Astrocyte (in vitro differentiated cells and primary cell): ENCODE results near the gene SEPTIN1. TPM values are rescaled to one million over a fixed set of nuclear protein-coding genes. Genes with fewer than 3 reads are reported as not detected.
A peak's percentile ranks its signal among the peaks of the same experiment; 100 is the strongest.

Source experiments
- DNase-seq: peaks from one replicate; pipeline ENCODE4 v3.0.0-alpha.2; 2010; ENCODE audit warnings: low read depth
- FAIRE-seq: peaks from 2 replicates; lab custom pipeline; 2011; peaks lifted over from hg19 to GRCh38; lab: Jason Lieb, UNC
- H2AFZ ChIP-seq: 2 replicates; pipeline ENCODE4 v1.6.0; 2012; ENCODE audit warnings: low read depth, low read length, inconsistent platforms
- H3K27ac ChIP-seq: 2 replicates; pipeline ENCODE4 v1.5.1; 2011; ENCODE audit warnings: low read depth, low read length, inconsistent platforms
- H3K27me3 ChIP-seq: 2 replicates; pipeline ENCODE4 v1.6.0; 2011; ENCODE audit warnings: low read length, inconsistent platforms; ENCODE audit not compliant: insufficient read depth
- H3K36me3 ChIP-seq: 2 replicates; pipeline ENCODE4 v1.5.1; 2011; ENCODE audit warnings: low read length, inconsistent platforms; ENCODE audit not compliant: insufficient read depth
- H3K4me1 ChIP-seq: 2 replicates; pipeline ENCODE4 v1.5.1; 2011; ENCODE audit warnings: low read length, inconsistent platforms; ENCODE audit not compliant: insufficient read depth
- H3K4me2 ChIP-seq: 2 replicates; pipeline ENCODE4 v1.6.0; 2012; ENCODE audit warnings: low read length, inconsistent platforms
- H3K4me3 ChIP-seq: 2 replicates; pipeline ENCODE4 v1.5.1; 2011; ENCODE audit warnings: low read depth, mild to moderate bottlenecking, low read length, inconsistent platforms; ENCODE audit not compliant: insufficient read depth
- H3K79me2 ChIP-seq: 2 replicates; pipeline ENCODE4 v1.6.0; 2012; ENCODE audit warnings: mild to moderate bottlenecking, low read length, inconsistent platforms; ENCODE audit not compliant: insufficient read depth
- H3K9ac ChIP-seq: 2 replicates; pipeline ENCODE4 v1.6.0; 2012; ENCODE audit warnings: mild to moderate bottlenecking, low read length, inconsistent platforms
- H3K9me3 ChIP-seq: 2 replicates; pipeline ENCODE4 v1.5.1; 2012; ENCODE audit warnings: low read depth, mild to moderate bottlenecking, low read length, inconsistent platforms; ENCODE audit not compliant: insufficient read depth
- H4K20me1 ChIP-seq: 2 replicates; pipeline ENCODE4 v1.6.0; 2012; ENCODE audit warnings: low read length, inconsistent platforms; ENCODE audit not compliant: insufficient read depth
- H3K27ac Mint-ChIP-seq: one replicate; pipeline ENCODE4 v1.8.0; 2021; ENCODE audit warnings: mild to moderate bottlenecking, mixed read lengths; ENCODE audit not compliant: unreplicated experiment
- H3K27me3 Mint-ChIP-seq: one replicate; pipeline ENCODE4 v1.8.0; 2021; ENCODE audit warnings: low read depth, mixed read lengths; ENCODE audit not compliant: unreplicated experiment
- H3K36me3 Mint-ChIP-seq: one replicate; pipeline ENCODE4 v1.8.0; 2021; ENCODE audit warnings: low read depth, mixed read lengths; ENCODE audit not compliant: unreplicated experiment
- H3K4me1 Mint-ChIP-seq: one replicate; pipeline ENCODE4 v1.8.0; 2021; ENCODE audit warnings: low read depth, mixed read lengths; ENCODE audit not compliant: unreplicated experiment
- H3K4me3 Mint-ChIP-seq: one replicate; pipeline ENCODE4 v1.8.0; 2021; ENCODE audit warnings: mild to moderate bottlenecking, moderate library complexity, mixed read lengths; ENCODE audit not compliant: unreplicated experiment
- H3K9me3 Mint-ChIP-seq: one replicate; pipeline ENCODE4 v1.8.0; 2021; ENCODE audit warnings: mild to moderate bottlenecking, mixed read lengths; ENCODE audit not compliant: unreplicated experiment
- EZH2 ChIP-seq: IDR thresholded peaks from 2 replicates; pipeline ENCODE4 v1.6.1; 2012; ENCODE audit warnings: mild to moderate bottlenecking, low read length, inconsistent platforms; ENCODE audit not compliant: insufficient read depth
- total RNA-seq: library from RNA; stranded (reverse); gene quantifications from 2 replicates; pipeline ENCODE4 v1.2.1, GENCODE V29; 2021
- TF ChIP-seq, protein P1 (sequence below): IDR thresholded peaks from 2 replicates; pipeline ENCODE4 v1.5.1; 2011; ENCODE audit warnings: low read depth, mild to moderate bottlenecking, inconsistent platforms, low read length, moderate library complexity; ENCODE audit not compliant: insufficient read depth

SEPTIN1 gene
- total RNA-seq, 1 donor from 2014 or later: 0.48 TPM

DNA sequence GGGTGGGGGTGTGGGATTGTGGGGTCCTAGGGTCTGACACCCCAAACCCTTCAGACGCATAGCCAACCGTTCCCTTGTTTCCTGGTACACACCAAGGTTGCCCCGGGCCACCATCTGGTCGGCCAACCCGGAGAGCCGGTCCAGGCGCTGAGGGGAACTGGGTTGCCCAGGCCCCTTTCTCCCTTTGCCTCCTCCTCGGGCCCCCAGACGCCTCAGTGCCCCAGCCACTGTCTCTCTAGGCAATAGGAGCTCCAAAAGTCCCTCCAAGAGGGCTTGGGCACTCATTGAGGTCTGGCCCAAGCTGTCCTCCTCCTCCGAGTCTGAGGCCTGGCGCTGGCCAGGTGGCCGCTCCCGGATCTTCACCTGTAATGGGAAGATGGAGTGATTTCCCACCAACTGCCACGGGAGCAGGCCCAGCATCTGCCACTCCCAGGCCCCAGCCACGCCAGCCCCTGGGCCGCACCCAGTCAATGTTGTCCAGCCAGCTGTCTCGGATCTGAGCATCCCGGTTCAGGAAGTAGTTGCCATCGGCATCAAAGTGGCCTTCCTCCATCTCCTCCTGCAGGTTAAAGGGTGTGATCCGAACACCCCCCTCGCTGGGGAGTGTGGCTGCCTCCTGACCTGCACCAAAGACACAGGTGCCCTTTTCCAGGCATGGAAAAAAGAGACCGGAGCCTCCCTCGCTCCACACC is 28.8 kb downstream of the SEPTIN1 start:
- Mint-ChIP-seq H3K4me3 (peak overlapping the region; percentile 95), H3K27ac (peak overlapping the region; percentile 55)
- peak overlapping the region; percentile 96 for H3K9ac ChIP-seq

DNA sequence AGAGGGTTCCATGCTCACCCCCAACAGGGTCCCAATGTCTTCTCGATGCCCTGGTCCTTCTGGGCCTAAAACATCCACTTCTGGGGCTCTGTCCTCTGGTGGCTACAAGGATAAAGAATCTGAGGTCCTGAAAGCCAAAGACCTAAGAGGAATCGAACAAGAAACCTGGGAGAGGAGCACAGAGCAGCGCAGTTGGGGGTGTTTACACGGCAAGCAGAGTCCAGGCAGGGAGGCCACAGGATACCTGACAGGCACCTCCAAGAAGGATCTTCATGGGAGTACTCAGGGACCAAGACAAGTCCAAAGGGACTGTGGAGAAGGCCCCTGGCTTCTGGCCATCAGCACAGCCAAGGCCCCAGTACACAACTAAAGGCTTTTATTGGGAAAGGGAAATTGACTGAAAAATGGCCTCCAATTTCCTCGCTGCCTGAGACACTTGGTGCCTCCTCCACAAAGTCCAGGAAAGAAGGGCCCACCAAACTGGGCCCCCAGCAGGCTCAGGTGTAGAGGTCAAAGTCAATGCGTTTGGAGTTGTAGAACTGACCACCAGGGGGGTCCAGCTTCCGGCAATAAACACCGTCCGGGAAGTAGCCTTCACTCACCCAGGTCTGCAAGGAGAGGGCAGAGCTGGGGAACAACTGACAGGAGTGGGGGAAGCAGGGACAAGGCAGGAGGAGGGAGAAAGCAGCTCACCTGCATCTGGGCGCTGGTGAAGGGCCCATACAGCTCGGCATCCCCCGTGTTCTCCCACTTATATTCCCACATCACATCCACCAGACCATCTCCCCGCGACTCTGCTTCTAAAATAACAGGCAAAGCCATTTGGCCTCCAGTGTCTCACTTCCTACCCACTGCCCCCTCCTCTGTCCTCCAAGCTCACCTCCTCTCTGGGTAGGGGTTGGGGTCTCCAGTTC is 29.6 kb downstream of the SEPTIN1 start:
- TF ChIP-seq, protein P1, sequence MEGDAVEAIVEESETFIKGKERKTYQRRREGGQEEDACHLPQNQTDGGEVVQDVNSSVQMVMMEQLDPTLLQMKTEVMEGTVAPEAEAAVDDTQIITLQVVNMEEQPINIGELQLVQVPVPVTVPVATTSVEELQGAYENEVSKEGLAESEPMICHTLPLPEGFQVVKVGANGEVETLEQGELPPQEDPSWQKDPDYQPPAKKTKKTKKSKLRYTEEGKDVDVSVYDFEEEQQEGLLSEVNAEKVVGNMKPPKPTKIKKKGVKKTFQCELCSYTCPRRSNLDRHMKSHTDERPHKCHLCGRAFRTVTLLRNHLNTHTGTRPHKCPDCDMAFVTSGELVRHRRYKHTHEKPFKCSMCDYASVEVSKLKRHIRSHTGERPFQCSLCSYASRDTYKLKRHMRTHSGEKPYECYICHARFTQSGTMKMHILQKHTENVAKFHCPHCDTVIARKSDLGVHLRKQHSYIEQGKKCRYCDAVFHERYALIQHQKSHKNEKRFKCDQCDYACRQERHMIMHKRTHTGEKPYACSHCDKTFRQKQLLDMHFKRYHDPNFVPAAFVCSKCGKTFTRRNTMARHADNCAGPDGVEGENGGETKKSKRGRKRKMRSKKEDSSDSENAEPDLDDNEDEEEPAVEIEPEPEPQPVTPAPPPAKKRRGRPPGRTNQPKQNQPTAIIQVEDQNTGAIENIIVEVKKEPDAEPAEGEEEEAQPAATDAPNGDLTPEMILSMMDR: peak; percentile 12
- no peak for TF ChIP-seq EZH2
- FAIRE-seq: no peak
- H3K4me3 Mint-ChIP-seq: peak overlapping the region; percentile 60
- no peak overlapping the region for H2AFZ ChIP-seq
- no peak for DNase-seq
- no peaks in the 10 kb centered on the region for H3K27me3 ChIP-seq
- H3K4me1 ChIP-seq: peaks cover 23% of the 10 kb centered on the region
- peak overlapping the region; percentile 69 for H3K27ac ChIP-seq
- H3K36me3 ChIP-seq: peaks cover 20% of the 10 kb centered on the region
- peaks cover 20% of the 10 kb centered on the region for H3K36me3 Mint-ChIP-seq
- no peaks in the 10 kb centered on the region for H3K9me3 ChIP-seq
- peaks cover 35% of the 10 kb centered on the region for H4K20me1 ChIP-seq
- H3K4me2 ChIP-seq: peak overlapping the region; percentile 48
- no peak overlapping the region for H3K4me3 ChIP-seq
- H3K9ac ChIP-seq: peak overlapping the region; percentile 47
- H3K9me3 Mint-ChIP-seq: no peaks in the 10 kb centered on the region
- peaks cover 39% of the 10 kb centered on the region for H3K79me2 ChIP-seq
- peaks cover 13% of the 10 kb centered on the region for H3K4me1 Mint-ChIP-seq
- H3K27me3 Mint-ChIP-seq: no peaks in the 10 kb centered on the region
- H3K27ac Mint-ChIP-seq: peak overlapping the region; percentile 47

More for the DNA sequence above, 28.8 kb downstream of the SEPTIN1 start:
- H4K20me1 ChIP-seq: peaks cover 36% of the 10 kb centered on the region
- no peaks in the 10 kb centered on the region for H3K9me3 ChIP-seq
- peaks cover 23% of the 10 kb centered on the region for H3K4me1 ChIP-seq
- DNase-seq (no peak), FAIRE-seq (no peak)
- TF ChIP-seq, protein P1: no peak
- TF ChIP-seq EZH2: no peak
- Mint-ChIP-seq H3K36me3 (peaks cover 20% of the 10 kb centered on the region), H3K27me3 (no peaks in the 10 kb centered on the region), H3K4me1 (peaks cover 13% of the 10 kb centered on the region), H3K9me3 (no peaks in the 10 kb centered on the region)
- peaks cover 46% of the 10 kb centered on the region for H3K79me2 ChIP-seq
- H2AFZ ChIP-seq: no peak overlapping the region
- no peak overlapping the region for H3K27ac ChIP-seq
- H3K4me3 ChIP-seq: no peak overlapping the region
- H3K36me3 ChIP-seq: peaks cover 20% of the 10 kb centered on the region
- H3K27me3 ChIP-seq: no peaks in the 10 kb centered on the region
- H3K4me2 ChIP-seq: peak overlapping the region; percentile 96
